22Rv1 (cell line): ENCODE data around the gene TXN.

ENCODE experiments used
- H3K27ac ChIP-seq: fragments of 450-650 bp; 2 replicates; pipeline ENCODE4 v1.5.1; 2017
- CTCF ChIP-seq: fragments of 450-650 bp; IDR thresholded peaks from 2 replicates; pipeline ENCODE4 v1.5.1; 2017; ENCODE audit warnings: mild to moderate bottlenecking
- ZFX ChIP-seq: fragments of 450-650 bp; IDR thresholded peaks from 2 replicates; pipeline ENCODE4 v1.6.1; 2017; ENCODE audit warnings: antibody characterized with exemption, borderline replicate concordance

TXN gene

DNA sequence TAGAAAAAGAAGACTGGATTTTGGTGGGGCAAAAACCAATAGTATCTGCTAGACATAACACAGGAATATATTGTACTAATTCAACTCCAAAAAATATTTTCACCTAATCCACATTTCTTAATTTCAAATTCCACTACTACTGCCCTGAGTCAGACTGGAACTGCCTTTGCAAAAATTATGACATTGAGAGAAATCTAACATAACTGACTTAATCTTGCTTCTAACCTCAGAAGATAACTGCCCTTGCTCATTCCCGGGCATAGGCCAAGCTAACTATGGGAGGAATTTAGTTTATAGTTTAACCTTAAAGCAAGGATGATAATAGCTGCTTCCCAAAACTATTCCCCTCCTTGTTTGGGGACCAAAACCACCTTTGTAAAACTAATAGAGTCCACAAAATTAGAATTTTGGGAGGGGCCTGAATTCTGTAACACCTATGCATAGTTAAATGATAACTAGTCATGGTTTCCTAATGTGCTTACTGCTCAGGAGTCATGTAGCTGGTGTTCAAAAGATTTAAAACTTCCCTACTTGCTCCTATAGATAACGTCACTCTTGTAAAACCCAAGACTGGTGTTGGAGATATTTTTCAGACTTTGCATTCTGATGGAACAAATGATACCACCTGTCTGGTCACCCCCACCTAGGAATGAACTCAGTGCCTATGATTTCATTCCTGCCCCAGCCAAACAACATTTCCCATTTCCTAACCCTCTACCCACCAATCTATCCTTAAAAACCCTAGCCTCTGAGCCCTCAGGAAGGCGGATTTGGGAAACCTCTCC lies 14.1 kb upstream of the TXN start:
- TF ChIP-seq CTCF (no peak), ZFX (no peak)
- H3K27ac ChIP-seq: no peak overlapping the region

DNA sequence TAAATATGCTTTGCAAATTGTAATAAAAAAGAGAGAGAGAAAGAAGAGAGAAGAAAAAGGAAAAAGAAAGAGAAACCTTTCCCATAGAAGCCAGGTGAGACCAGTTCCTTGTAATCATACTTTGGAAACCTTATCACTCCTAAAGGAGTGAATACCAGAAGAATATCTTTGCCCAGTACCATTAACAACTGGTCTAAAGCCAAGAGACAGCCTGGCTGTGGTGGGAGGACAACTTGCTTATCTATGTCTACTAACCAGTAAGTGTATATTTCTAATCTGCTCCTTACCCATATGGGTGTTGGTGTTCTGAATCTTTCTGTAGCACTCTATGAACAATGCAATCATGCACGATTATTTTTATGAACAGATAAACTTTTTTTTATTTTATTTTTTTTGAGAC lies 10.5 kb upstream of the TXN start:
- H3K27ac ChIP-seq: no peak overlapping the region
- TF ChIP-seq CTCF (no peak), ZFX (no peak)

GRCh38 chr9:110261632-110262031 lies 5.3 kb upstream of the TXN start:
- H3K27ac ChIP-seq: no peak overlapping the region
- no peak for TF ChIP-seq ZFX
- TF ChIP-seq CTCF: no peak

DNA sequence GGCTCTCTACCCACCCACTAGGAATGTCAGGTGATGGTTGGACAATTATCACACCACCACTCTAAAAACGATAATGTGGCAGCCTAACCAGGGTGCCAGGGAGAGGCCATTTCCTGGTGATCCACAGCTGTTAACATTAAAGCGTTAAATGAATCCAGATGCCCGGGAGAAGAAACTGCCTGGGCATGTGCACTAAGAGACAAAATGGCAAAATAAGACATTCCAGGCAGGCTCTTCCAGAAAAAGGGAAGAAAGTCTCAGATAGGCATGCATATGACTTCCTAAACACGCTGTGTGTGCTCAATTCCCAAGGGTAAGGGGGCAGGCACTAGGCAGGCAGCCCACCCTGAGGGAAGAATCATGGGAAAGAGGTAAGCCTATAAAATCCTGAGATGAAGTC lies 4.6 kb upstream of the TXN start:
- TF ChIP-seq CTCF: no peak
- no peak for TF ChIP-seq ZFX
- no peak overlapping the region for H3K27ac ChIP-seq

GRCh38 chr9:110259566-110259965 lies 3.3 kb upstream of the TXN start:
- TF ChIP-seq ZFX (no peak), CTCF (no peak)
- H3K27ac ChIP-seq: no peak overlapping the region

- no peak overlapping the region for H3K27ac ChIP-seq
- TF ChIP-seq CTCF (no peak), ZFX (no peak)
Measured at GRCh38 chr9:110258690-110259091, 2.4 kb upstream of the TXN start.

DNA sequence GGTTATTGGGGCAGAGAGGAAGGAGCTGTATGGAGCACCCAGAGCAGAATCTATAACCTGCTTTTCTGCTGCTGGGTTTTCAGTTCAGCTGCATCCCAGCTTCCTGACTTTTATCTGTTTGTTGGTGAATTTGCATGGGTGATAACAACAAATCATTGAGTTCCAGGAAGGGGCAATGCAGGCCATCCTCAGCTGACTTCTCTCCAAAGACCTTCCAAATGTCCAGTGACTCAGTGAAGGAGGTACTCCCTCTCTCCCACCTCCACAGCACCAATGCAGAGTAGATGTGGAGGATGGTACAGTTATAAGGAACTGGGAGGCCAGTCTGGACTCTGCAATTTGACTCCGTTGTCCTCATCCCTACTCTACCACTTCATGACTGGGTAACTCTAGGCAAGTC lies 1.6 kb upstream of the TXN start:
- TF ChIP-seq ZFX (no peak), CTCF (no peak)
- H3K27ac ChIP-seq: no peak overlapping the region
